Measurements from ENCODE around the gene MEGF8. TPM values are rescaled to one million over a fixed set of nuclear protein-coding genes. Genes with fewer than 3 reads are reported as not detected.
A peak's percentile ranks its signal among the peaks of the same experiment; 100 is the strongest.

The MEGF8 gene
- total and polyA plus RNA-seq, 9 of the 15 experiments (the other 6 are each of a cell fraction or from before 2014, with no cell fraction given) = 0.28 to 13.1 (median 3.0) TPM

- FAIRE-seq (no peak), DNase-seq (ENCODE audit: extremely low read depth in 1 of 4, low spot score in 3 of 4) (no peak), ATAC-seq (no peak)
- no peak overlapping the region for H3K4me3 ChIP-seq
- in situ Hi-C loops (cut with MboI) (no loop called here), intact Hi-C loops (cut with micrococcal nuclease) (no loop called here)
- WGBS (ENCODE audit: insufficient coverage, low coverage, missing lambda C conversion rate) = 91% methylated on average over 15 of the region's 15 CpGs
- BruUV-seq (replicated peaks) = no TSS peak
- POLR2A ChIA-PET = interaction anchor here (0.7 to 1.4 kb wide), 4 partner anchors 8 to 150 kb away, joined by 3 to 5 read pairs (median 4); partner anchors contain the start of genes PAFAH1B3 and PRR19
- H3K27ac ChIP-seq (ENCODE audit: extremely low read depth, low read depth, low read length) = no peak overlapping the region
- H3K9me1 ChIP-seq (ENCODE audit: control insufficient read depth, insufficient read depth, low read length) = no peaks in the 10 kb centered on the region
- peak overlapping the region in 1 of 2 experiments; percentile 36; a peak in 1 of 4 replicates for H3K9ac ChIP-seq (ENCODE audit: insufficient read depth in 1 of 2, low read depth in 2 of 2, low read length in 2 of 2)
- peaks cover 7% of the 10 kb centered on the region; the same call in 1 of the 2 replicates for H4K20me1 ChIP-seq (replicated peaks; ENCODE audit: control insufficient read depth, insufficient read depth, low read length)
- no peaks in the 10 kb centered on the region for H3K79me2 ChIP-seq (ENCODE audit: control insufficient read depth, insufficient read depth, low read length)
- no peak overlapping the region for H3K4me2 ChIP-seq (ENCODE audit: insufficient read depth, low read length)
- CTCF ChIA-PET (ENCODE audit: low intra/inter-chr PET ratio) = no interaction called here
- H2AFZ ChIP-seq (ENCODE audit: low read depth, low read length) = no peak overlapping the region
- TF ChIP-seq POLR2G (IDR thresholded peaks at IDR 0.05; ENCODE audit: low read depth, low read length) = peak; percentile 44
- no peak for TF ChIP-seq NFRKB (IDR thresholded peaks at IDR 0.05; ENCODE audit: low read depth)
- TF ChIP-seq ZBTB7A (IDR thresholded peaks at IDR 0.05; ENCODE audit: borderline replicate concordance, control insufficient read depth, low read depth, low read length) = 0 out of 2 replicates have a peak, but pooled peaks have one; percentile 15
- peaks cover 0 to 64% of the 10 kb centered on the region in 2 experiments; a peak in 3 of 5 replicates for H3K4me1 ChIP-seq (replicated peaks in 1 of 2; ENCODE audit: control insufficient read depth in 2 of 2, insufficient read depth in 2 of 2, low read length in 2 of 2)
- no peaks in the 10 kb centered on the region for H3K27me3 ChIP-seq (ENCODE audit: control insufficient read depth in 2 of 2, insufficient read depth in 2 of 2, low read length in 2 of 2)
- H3K9me3 ChIP-seq (replicated peaks; ENCODE audit: control insufficient read depth, insufficient read depth, low read depth, low read length) = no peaks in the 10 kb centered on the region
- peaks cover 85% of the 10 kb centered on the region; the same call in 2 of the 3 replicates for H3K36me3 ChIP-seq (ENCODE audit: control insufficient read depth, insufficient read depth, low read length)
Observed at GRCh38 chr19:42293948-42294347, 31.5 kb upstream of the MEGF8 start.

DNA sequence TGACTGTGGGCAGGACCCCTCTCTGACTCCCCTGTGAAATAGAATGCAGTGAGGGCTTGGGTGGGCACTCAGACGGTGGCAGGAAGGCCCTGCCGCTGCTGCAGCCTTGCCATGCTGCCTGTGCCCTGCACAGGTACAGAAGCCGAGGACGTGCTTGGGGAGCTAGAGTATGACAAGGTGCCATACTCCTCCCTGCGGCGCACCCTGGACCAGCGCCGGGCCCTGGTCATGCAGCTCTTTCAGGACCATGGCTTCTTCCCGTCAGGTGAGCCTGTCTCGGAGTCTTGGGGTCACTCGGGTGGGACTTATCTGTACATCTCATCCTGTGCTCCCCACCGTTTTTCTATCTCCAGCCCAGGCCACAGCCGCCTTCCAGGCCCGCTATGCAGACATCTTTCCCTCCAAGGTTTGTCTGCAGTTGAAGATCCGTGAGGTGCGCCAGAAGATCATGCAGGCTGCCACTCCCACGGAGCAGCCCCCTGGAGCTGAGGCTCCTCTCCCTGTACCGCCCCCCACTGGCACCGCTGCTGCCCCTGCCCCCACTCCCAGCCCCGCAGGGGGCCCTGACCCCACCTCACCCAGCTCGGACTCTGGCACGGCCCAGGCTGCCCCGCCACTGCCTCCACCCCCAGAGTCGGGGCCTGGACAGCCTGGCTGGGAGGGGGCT is 30.8 kb upstream of the MEGF8 start:
- peaks cover 0 to 61% of the 10 kb centered on the region in 2 experiments; a peak in 3 of 5 replicates for H3K4me1 ChIP-seq (replicated peaks in 1 of 2; ENCODE audit: control insufficient read depth in 2 of 2, insufficient read depth in 2 of 2, low read length in 2 of 2)
- DNase-seq (ENCODE audit: extremely low read depth in 1 of 4, low spot score in 3 of 4) (no peak), ATAC-seq (no peak), FAIRE-seq (no peak)
- no peak overlapping the region for H3K4me2 ChIP-seq (ENCODE audit: insufficient read depth, low read length)
- H3K36me3 ChIP-seq (ENCODE audit: control insufficient read depth, insufficient read depth, low read length) = peaks cover 81% of the 10 kb centered on the region; the same call in 2 of the 3 replicates
- no TSS peak for BruUV-seq (replicated peaks)
- intact Hi-C loops (cut with micrococcal nuclease) = loop anchor here (5.0 kb wide), 1 partner anchor 52 kb away; the partner anchor contains the start of gene GSK3A
- H3K27ac ChIP-seq (ENCODE audit: extremely low read depth, low read depth, low read length) = no peak overlapping the region
- H2AFZ ChIP-seq (ENCODE audit: low read depth, low read length) = no peak overlapping the region
- in situ Hi-C loops (cut with MboI) = no loop called here
- 74% methylated on average over 16 of the region's 24 CpGs for WGBS (ENCODE audit: insufficient coverage, low coverage, missing lambda C conversion rate)
- CTCF ChIA-PET (ENCODE audit: low intra/inter-chr PET ratio) = interaction anchor here (2.3 kb wide), 1 partner anchor 186 kb away, joined by 9 read pairs; no protein-coding TSS in a partner anchor
- peaks cover 7% of the 10 kb centered on the region; the same call in 1 of the 2 replicates for H4K20me1 ChIP-seq (replicated peaks; ENCODE audit: control insufficient read depth, insufficient read depth, low read length)
- POLR2A ChIA-PET = interaction anchor here (0.7 to 1.4 kb wide), 2 partner anchors 85 to 151 kb away, joined by 3 to 4 read pairs; no protein-coding TSS in a partner anchor
- no peak overlapping the region for H3K4me3 ChIP-seq
- no peaks in the 10 kb centered on the region for H3K9me1 ChIP-seq (ENCODE audit: control insufficient read depth, insufficient read depth, low read length)
- no peaks in the 10 kb centered on the region for H3K79me2 ChIP-seq (ENCODE audit: control insufficient read depth, insufficient read depth, low read length)
- H3K9ac ChIP-seq (ENCODE audit: insufficient read depth in 1 of 2, low read depth in 2 of 2, low read length in 2 of 2) = peak overlapping the region in 1 of 2 experiments; percentile 36; a peak in 1 of 4 replicates
- H3K9me3 ChIP-seq (replicated peaks; ENCODE audit: control insufficient read depth, insufficient read depth, low read depth, low read length) = no peaks in the 10 kb centered on the region
- no peaks in the 10 kb centered on the region for H3K27me3 ChIP-seq (ENCODE audit: control insufficient read depth in 2 of 2, insufficient read depth in 2 of 2, low read length in 2 of 2)
- TF ChIP-seq POLR2G (IDR thresholded peaks at IDR 0.05; ENCODE audit: low read depth, low read length) = 0 out of 2 replicates have a peak, but pooled peaks have one; percentile 38
- TF ChIP-seq, protein P1, sequence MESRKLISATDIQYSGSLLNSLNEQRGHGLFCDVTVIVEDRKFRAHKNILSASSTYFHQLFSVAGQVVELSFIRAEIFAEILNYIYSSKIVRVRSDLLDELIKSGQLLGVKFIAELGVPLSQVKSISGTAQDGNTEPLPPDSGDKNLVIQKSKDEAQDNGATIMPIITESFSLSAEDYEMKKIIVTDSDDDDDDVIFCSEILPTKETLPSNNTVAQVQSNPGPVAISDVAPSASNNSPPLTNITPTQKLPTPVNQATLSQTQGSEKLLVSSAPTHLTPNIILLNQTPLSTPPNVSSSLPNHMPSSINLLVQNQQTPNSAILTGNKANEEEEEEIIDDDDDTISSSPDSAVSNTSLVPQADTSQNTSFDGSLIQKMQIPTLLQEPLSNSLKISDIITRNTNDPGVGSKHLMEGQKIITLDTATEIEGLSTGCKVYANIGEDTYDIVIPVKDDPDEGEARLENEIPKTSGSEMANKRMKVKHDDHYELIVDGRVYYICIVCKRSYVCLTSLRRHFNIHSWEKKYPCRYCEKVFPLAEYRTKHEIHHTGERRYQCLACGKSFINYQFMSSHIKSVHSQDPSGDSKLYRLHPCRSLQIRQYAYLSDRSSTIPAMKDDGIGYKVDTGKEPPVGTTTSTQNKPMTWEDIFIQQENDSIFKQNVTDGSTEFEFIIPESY (CRISPR knock-in tag; IDR thresholded peaks at IDR 0.05) = peak; percentile 63; the same call in 1 of the 2 replicates
- TF ChIP-seq ZNF280A (IDR thresholded peaks at IDR 0.05; ENCODE audit: low read depth, partially characterized antibody) = no peak
- no peak for TF ChIP-seq NEUROD1 (IDR thresholded peaks at IDR 0.05; ENCODE audit: borderline replicate concordance, low read depth, low read length, partially characterized antibody)
- no peak for TF ChIP-seq ARID1B (IDR thresholded peaks at IDR 0.05)
- no peak for TF ChIP-seq FUS (optimal IDR thresholded peaks at IDR 0.05; ENCODE audit: low read depth, low read length)
- no peak for TF ChIP-seq RBBP5 (IDR thresholded peaks at IDR 0.05; ENCODE audit: borderline replicate concordance, insufficient read depth, low read length, poor library complexity, severe bottlenecking)

Measured in K562 (cell line).